ENCODE results near the gene C1orf74. TPM values are rescaled to one million over a fixed set of nuclear protein-coding genes. Genes with fewer than 3 reads are reported as not detected.

Gene C1orf74
- total RNA-seq, 6 donors from 2014 or later: 0.89 to 3.2 (median 1.8) TPM

- H3K4me3 ChIP-seq: peak overlapping the region in 2 of 4 donors; percentile 29 to 39
- H3K27ac ChIP-seq: peak overlapping the region in 3 of 4 donors; percentile 5 to 67 (median 60)
- ATAC-seq (ENCODE audit: low FRiP score in 2 of 2) (peak; percentile 92 to 98), DNase-seq (peak; percentile 94 to 98)
- peaks cover 0 to 13% (median 7%) of the 10 kb centered on the region in 4 donors for H3K4me1 ChIP-seq
- TF ChIP-seq CTCF (IDR thresholded peaks at IDR 0.05) (peak; percentile 81 to 99 (median 99)), POLR2AphosphoS5 (IDR thresholded peaks at IDR 0.05) (peak; percentile 48 to 71), POLR2A (IDR thresholded peaks at IDR 0.05) (no peak)
- WGBS, 2 donors: 12 to 13% methylated on average over 17 to 34 of the region's 37 CpGs
- no peaks in the 10 kb centered on the region for H3K27me3 ChIP-seq
- H3K9me3 ChIP-seq: no peaks in the 10 kb centered on the region
- H3K36me3 ChIP-seq: no peaks in the 10 kb centered on the region
Measured at GRCh38 chr1:209747580-209748262, 36.6 kb downstream of the C1orf74 start.

- Histone ChIP-seq H3K4me1 (peaks cover 0 to 13% (median 7%) of the 10 kb centered on the region in 4 donors), H3K9me3 (no peaks in the 10 kb centered on the region), H3K27me3 (no peaks in the 10 kb centered on the region), H3K4me3 (no peak overlapping the region), H3K27ac (no peak overlapping the region), H3K36me3 (no peaks in the 10 kb centered on the region)
- 64 to 78% methylated on average over 4 of the region's 4 CpGs for WGBS, 2 donors
- ATAC-seq (ENCODE audit: low FRiP score in 2 of 2) (no peak), DNase-seq (no peak)
- TF ChIP-seq POLR2AphosphoS5 (IDR thresholded peaks at IDR 0.05): no peak
- no peak for TF ChIP-seq EP300 (IDR thresholded peaks at IDR 0.05)
- no peak for TF ChIP-seq POLR2A (IDR thresholded peaks at IDR 0.05)
- TF ChIP-seq CTCF (IDR thresholded peaks at IDR 0.05): no peak
Measured at GRCh38 chr1:209746451-209747165, 37.8 kb downstream of the C1orf74 start.

GRCh38 chr1:209743145-209743482 is 41.2 kb downstream of the C1orf74 start:
- Histone ChIP-seq H3K36me3 (no peaks in the 10 kb centered on the region), H3K9me3 (no peaks in the 10 kb centered on the region), H3K4me3 (no peak overlapping the region), H3K4me1 (peaks cover 0 to 10% (median 5%) of the 10 kb centered on the region in 4 donors), H3K27ac (no peak overlapping the region), H3K27me3 (no peaks in the 10 kb centered on the region)
- ATAC-seq (ENCODE audit: low FRiP score in 2 of 2) (peak in 1 of 2 donors; percentile 79), DNase-seq (no peak)
- 60% methylated on average over 2 of the region's 2 CpGs; no CpG with 5 or more reads in 1 of the 2 donors for WGBS, 2 donors
- no peak for TF ChIP-seq POLR2A (IDR thresholded peaks at IDR 0.05)
- TF ChIP-seq CTCF (IDR thresholded peaks at IDR 0.05): no peak
- TF ChIP-seq POLR2AphosphoS5 (IDR thresholded peaks at IDR 0.05): no peak
- no peak for TF ChIP-seq EP300 (IDR thresholded peaks at IDR 0.05)

GRCh38 chr1:209742409-209743144 is 41.8 kb downstream of the C1orf74 start:
- ATAC-seq (ENCODE audit: low FRiP score in 2 of 2): peak in 1 of 2 donors; percentile 89
- no peak overlapping the region for H3K4me3 ChIP-seq
- TF ChIP-seq POLR2A (IDR thresholded peaks at IDR 0.05): no peak
- TF ChIP-seq CTCF (IDR thresholded peaks at IDR 0.05): no peak
- TF ChIP-seq EP300 (IDR thresholded peaks at IDR 0.05): no peak
- H3K27ac ChIP-seq: peak overlapping the region in 1 of 4 donors; percentile 50
- H3K27me3 ChIP-seq: no peaks in the 10 kb centered on the region
- H3K9me3 ChIP-seq: no peaks in the 10 kb centered on the region
- no peaks in the 10 kb centered on the region for H3K36me3 ChIP-seq
- H3K4me1 ChIP-seq: peaks cover 0 to 5% (median 4%) of the 10 kb centered on the region in 4 donors
- DNase-seq: no peak
- WGBS, 2 donors: 52 to 55% methylated on average over 8 of the region's 8 CpGs
